Globus pallidus (tissue), 1 donor: ENCODE measurements around the gene ST7L.
"Not testable (repeated sequence)": the region's sequence is repeated elsewhere in the genome, so short reads cannot be mapped to it uniquely, and the experiment has no call there.

Experiments
- DNase-seq: peaks from one replicate; pipeline ENCODE4 v3.0.0-alpha.2; 2015; ENCODE audit warnings: low spot score

Gene ST7L

DNA sequence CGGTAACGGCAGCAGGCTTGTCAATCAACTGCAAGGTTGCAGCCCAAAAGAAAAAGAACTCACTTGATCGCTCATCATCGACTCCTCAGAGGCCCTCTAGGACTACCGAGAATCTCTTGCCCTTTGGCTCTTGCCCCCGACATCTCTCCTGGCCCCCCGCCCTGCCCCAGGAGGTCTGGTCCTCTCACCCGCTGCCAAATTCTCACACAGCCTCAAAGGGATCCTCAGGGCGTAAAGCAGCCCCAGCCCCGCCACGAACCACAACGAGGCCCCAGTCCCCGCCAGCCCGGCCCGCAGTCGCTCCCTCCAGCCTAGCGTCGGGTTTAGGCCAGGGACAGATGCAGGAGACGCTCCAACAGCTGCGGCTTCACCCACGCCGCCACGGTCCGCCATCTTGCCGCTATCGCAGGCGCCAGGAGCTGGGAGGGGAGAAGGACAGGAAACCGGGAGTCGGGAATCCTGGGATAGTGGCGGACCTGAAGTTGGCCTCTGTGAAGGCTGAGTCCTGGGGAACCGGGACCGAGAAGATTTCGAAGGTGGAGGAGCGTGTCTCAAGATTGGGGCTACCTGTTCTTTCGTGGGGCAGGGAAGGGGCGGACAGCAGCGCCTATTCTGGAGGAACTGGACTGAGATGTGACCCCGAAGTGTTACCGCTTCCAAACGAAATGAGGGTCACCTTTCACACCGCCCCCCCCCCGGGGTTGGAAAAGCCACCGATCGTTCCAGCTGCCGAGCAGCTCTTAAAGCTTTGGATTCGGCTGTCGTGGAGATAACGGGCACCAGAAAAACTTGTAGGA, at the start of gene ST7L:
ST7L (minus strand) TSS at position 421 of the 797 bp plus-strand sequence; CDS start at position 393, 28 bp downstream.
- peak; percentile 85 for DNase-seq

GRCh38 chr1:112666946-112667345, 48.0 kb upstream of the ST7L start:
- no peak for DNase-seq

GRCh38 chr1:112665857-112666256, 46.9 kb upstream of the ST7L start:
- DNase-seq, result no peak

- no peak for DNase-seq
Observed at GRCh38 chr1:112651205-112651604, 32.3 kb upstream of the ST7L start.

DNA sequence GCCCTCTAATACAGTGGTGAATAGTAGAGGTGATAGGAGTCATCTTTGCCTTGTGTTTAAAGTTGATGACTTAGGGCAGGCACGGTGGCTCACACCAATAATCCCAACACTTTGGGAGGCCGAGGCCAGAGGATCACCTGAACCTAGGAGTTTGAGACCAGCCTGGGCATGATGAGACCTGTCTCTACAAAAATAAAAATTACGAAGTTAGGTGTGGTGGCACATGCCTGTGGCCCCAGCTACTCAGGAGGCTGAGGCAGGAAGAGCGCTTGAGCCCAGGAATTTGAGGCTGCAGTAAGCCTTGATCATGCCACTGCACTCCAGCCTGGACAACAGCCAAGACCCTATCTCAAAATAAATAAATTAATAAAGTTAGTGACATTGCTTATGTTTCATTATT, 27.3 kb upstream of the ST7L start:
- no peak for DNase-seq

- no peak for DNase-seq
Observed at GRCh38 chr1:112643080-112643479, 24.1 kb upstream of the ST7L start.

- not testable (repeated sequence) for DNase-seq
Observed at GRCh38 chr1:112640437-112640836, 21.5 kb upstream of the ST7L start.

DNA sequence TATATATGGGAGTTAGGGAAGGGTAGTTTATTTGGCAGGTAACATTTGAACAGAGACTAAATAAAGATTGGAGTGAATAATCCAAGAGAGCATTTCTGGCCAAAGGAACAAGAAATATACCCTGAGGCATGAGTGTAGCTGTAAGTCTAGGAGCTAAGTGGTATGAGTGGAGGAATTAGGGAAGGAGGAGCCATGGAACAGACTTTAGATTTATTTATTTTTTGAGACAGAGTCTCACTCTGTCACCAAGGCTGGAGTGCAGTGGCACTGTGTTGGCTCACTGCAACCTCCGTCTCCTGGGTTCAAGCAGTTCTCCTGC, 19.1 kb upstream of the ST7L start:
- DNase-seq, result no peak

DNA sequence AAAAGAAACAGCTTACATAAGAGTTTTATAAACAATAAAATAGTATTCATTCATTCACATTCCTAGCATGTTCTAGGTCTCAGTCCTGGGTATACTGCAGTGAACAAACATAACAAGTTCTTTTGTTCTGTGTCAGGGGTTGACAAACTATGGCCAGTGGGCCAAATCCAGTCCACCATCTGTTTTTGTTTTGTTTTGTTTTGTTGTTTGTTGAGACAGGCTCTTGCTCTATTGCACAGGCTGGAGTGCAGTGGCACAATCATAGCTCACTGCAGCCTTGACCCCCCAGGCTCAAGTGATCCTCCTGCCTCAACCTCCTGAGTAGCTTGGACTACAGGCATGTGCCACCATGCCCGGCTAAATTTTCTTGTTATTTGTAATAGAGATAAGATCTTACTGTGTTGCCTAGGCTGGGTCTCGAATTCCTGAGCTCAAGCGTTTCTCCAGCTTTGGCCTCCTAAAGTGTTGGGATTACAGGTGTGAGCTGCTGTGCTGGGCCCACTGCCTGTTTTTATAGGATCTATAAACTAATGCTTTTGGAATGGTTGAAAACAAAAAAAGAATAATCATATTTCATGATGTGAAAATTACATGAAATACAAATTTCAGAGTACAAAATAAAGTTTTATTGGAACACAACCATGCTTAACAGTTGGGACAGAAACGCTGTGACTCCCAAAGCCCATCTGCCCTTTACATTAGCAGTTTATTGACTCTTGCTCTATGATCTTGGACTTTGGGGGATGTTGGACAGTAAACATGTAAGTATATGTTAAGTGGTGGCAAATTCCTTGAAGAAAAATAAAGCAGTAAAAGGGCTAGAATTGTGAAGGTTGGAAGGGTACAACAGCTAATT, 18.5 kb upstream of the ST7L start:
- peak; percentile 86 for DNase-seq

DNA sequence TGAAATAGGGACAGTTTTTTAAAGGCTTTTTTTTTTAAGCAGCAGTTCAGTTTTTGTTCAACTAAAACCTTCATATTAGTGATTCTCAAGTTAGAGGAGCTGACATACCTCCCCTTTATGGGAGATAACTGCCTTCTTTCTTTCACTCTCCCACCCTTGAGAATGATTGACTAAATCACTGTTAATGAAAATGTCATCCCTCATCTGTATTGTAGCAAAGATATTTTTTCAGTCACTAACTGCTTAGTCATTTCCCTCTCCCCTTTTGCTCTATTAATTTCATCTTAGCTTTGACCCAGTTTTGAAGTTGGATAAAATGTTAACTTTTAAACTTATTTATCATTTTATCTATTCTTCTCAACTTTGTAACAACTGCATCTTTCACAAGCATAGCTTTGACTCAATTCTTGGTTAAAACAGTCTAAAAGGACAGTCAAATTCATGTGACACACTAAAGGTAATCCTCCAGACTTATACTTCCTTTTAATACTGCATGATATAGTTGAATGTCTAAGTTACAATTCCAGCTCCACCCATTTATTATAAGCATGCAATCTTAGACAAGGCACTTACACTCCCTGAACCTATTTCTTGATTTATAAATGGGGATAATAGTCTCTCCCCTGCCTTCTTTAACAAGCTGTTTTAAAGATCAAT, 17.8 kb upstream of the ST7L start:
- DNase-seq, result peak; percentile 14

DNA sequence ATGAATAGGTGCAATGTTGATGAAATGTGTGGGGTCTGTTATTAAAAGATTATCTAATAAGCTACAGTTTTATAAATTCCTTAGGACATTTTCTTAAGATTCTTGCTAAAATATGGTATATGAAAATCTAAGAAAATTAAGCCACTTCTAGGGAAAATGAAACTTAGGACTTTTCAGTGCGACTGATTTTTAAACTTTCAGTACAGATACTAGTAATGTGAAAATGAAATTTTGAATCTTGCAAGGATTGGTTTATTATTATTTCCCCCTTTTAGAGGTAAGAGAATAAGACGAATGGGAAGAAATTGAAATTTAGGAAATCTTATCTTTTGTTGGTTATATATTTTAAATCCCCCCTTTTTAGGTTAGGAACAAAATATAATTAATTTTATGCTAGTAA, 17.1 kb upstream of the ST7L start:
- no peak for DNase-seq

- no peak for DNase-seq
Observed at GRCh38 chr1:112634367-112634766, 15.4 kb upstream of the ST7L start.

- no peak for DNase-seq
Observed at GRCh38 chr1:112633628-112634027, 14.7 kb upstream of the ST7L start.

DNA sequence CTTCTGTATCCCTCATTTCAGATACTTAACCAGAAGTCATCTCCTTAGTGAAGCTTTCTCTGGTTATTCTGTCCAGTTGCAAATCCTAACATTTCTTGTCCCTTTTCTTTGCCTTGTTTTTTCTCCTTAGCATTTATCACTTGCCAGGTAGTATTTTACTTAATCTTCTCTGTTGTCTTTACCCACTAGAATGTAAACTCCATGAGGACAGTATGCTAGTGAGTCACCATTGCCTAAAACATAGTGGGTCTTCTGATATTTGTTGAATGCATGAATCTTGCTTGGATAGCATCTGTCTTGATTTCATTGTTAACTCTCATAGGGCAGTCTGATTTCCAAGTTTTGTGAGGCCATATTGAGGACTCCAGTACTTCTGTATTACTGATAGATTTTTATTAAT, 10.3 kb upstream of the ST7L start:
- DNase-seq, result no peak

- no peak for DNase-seq
Observed at GRCh38 chr1:112628516-112628915, 9.6 kb upstream of the ST7L start.

DNA sequence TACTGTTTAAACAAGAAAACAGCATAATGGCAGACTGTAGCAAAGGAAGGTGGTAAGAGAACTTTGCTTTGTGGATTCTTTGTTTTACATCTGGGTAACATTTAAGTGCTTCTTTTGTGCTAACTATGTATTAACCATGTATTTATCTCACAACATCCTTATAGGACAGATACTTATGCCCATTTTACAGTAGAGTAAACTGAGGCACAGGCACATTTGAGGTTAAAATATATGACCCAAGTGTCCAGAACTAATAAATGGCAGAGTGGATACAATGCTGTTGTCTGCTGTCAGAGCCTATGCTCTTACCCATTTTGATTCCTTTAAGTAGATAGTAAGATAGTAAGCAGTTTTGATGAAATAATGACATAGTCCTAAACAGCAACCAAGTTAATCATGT, 7.9 kb upstream of the ST7L start:
- DNase-seq, result no peak

- no peak for DNase-seq
Observed at GRCh38 chr1:112626193-112626592, 7.3 kb upstream of the ST7L start.

- peak; percentile 32 for DNase-seq
Observed at GRCh38 chr1:112625696-112626095, 6.8 kb upstream of the ST7L start.

- DNase-seq, result not testable (repeated sequence)
Observed at GRCh38 chr1:112624493-112624892, 5.6 kb upstream of the ST7L start.

GRCh38 chr1:112620377-112620695, 1.4 kb upstream of the ST7L start:
- no peak for DNase-seq

DNA sequence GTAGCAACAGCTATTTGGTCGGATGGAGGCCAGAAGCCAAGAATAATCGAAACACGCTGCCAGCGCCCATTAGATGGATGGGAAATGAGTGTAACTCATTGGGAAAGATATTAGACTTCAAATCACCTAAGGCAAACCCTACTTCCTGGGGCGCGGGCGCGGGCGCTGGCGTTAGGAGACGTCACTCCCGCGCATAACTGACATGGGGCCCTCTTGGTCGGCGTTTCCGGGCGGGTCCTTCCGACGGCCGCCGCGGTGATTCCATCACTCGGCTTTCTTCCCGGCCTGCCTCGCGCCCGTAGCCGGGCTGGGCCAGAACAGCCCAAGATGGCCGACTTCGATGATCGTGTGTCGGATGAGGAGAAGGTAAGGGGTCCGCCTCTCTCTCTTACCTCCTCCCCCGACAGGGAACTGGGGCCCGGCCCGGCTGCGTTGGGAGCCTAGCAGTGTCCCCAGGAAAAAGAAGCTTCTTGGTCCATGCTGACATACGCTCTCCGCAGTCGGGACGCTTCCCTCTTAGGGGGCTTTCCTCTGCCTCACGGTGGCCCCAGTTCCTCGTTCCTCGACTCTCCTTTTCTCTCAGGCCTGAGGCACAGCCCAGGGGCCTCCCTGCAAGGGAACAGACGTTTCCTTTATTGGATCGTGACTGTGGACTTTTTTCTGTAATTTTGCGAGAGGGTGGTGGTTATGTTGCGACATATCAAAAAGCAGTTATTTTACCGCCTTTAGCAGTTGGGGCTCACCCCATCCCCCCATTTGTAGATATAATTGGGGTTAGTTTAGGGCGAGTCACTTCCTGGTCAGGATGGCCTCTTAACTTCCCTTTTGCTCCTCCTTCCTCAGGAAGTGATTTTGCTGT, 806 bp upstream of the ST7L start, which contains the start of gene CAPZA1:
CAPZA1 (plus strand) TSS at position 315 of the 859 bp plus-strand sequence; CDS start at position 328, 13 bp downstream.
- peak; percentile 91 for DNase-seq
